ENCODE measurements around the gene HSPA2. TPM values are rescaled to one million over a fixed set of nuclear protein-coding genes. Genes with fewer than 3 reads are reported as not detected.
A peak's percentile ranks its signal among the peaks of the same experiment; 100 is the strongest.
"Not testable (repeated sequence)": the region's sequence is repeated elsewhere in the genome, so short reads cannot be mapped to it uniquely, and the experiment has no call there.

Gene HSPA2
- total RNA-seq, 1 experiment from 2014 or later: 30.2 TPM

- TF ChIP-seq ZNF121 (CRISPR knock-in tag; IDR thresholded peaks at IDR 0.05): peak; percentile 90
Observed at GRCh38 chr14:64558216-64558615, 17.7 kb downstream of the HSPA2 start.

GRCh38 chr14:64561631-64562030 is 21.1 kb downstream of the HSPA2 start:
- DNase-seq (ENCODE audit: low spot score): no peak
- CTCF ChIA-PET: no interaction called here
- no peak overlapping the region for H3K27ac Mint-ChIP-seq

More at GRCh38 chr14:64558216-64558615, 17.7 kb downstream of the HSPA2 start:
- Mint-ChIP-seq H3K4me1 (peaks cover 14% of the 10 kb centered on the region), H3K27ac (peak overlapping the region; percentile 25; the same call in 1 of the 2 replicates)
- H3K9me3 Mint-ChIP-seq; ATAC-seq; H3K36me3 Mint-ChIP-seq; H3K27me3 Mint-ChIP-seq (ENCODE audit: low read depth); H3K4me3 Mint-ChIP-seq; POLR2A ChIA-PET; DNase-seq (ENCODE audit: low spot score): not testable (repeated sequence)
- CTCF ChIA-PET: interaction anchor here (0.9 kb wide), 1 partner anchor 18 kb away, joined by 3 read pairs; the partner anchor contains the start of gene HSPA2

More at GRCh38 chr14:64561631-64562030, 21.1 kb downstream of the HSPA2 start:
- Mint-ChIP-seq H3K27me3 (ENCODE audit: low read depth) (no peaks in the 10 kb centered on the region; the same call in 1 of the 2 replicates), H3K4me1 (peaks cover 13% of the 10 kb centered on the region), H3K36me3 (no peaks in the 10 kb centered on the region), H3K4me3 (no peak overlapping the region), H3K9me3 (no peaks in the 10 kb centered on the region)
- POLR2A ChIA-PET: no interaction called here
- no peak for TF ChIP-seq FOXP4 (CRISPR knock-in tag; IDR thresholded peaks at IDR 0.05)
- no peak for TF ChIP-seq E2F4 (CRISPR knock-in tag; IDR thresholded peaks at IDR 0.05; ENCODE audit: borderline replicate concordance, low read depth)
- no peak for TF ChIP-seq ELF4 (CRISPR knock-in tag; IDR thresholded peaks at IDR 0.05; ENCODE audit: low read depth)
- no peak for TF ChIP-seq ZNF232 (CRISPR knock-in tag; IDR thresholded peaks at IDR 0.05)
- TF ChIP-seq ATF2 (CRISPR knock-in tag; IDR thresholded peaks at IDR 0.05; ENCODE audit: borderline replicate concordance, low read depth): no peak
- TF ChIP-seq JAZF1 (CRISPR knock-in tag; IDR thresholded peaks at IDR 0.05): no peak
- no peak for TF ChIP-seq ARID4B (CRISPR knock-in tag; IDR thresholded peaks at IDR 0.05; ENCODE audit: borderline replicate concordance)
- TF ChIP-seq AR (CRISPR knock-in tag; IDR thresholded peaks at IDR 0.05): no peak
- TF ChIP-seq CREM (CRISPR knock-in tag; IDR thresholded peaks at IDR 0.05): no peak
- no peak for TF ChIP-seq TCF7 (CRISPR knock-in tag; IDR thresholded peaks at IDR 0.05; ENCODE audit: low read depth)
- TF ChIP-seq SOX15 (CRISPR knock-in tag; IDR thresholded peaks at IDR 0.05): no peak
- TF ChIP-seq PRDM15 (CRISPR knock-in tag; IDR thresholded peaks at IDR 0.05): no peak
- TF ChIP-seq NR2C2 (CRISPR knock-in tag; IDR thresholded peaks at IDR 0.05): no peak
- no peak for TF ChIP-seq TP53 (CRISPR knock-in tag; IDR thresholded peaks at IDR 0.05)
- no peak for TF ChIP-seq RORB (CRISPR knock-in tag; IDR thresholded peaks at IDR 0.05)
- no peak for ATAC-seq
